DMS153 treated with DMSO at 0.1 percent for 48 hours (cell line): ENCODE results near the gene JSRP1.

ENCODE experiments used
- DNase-seq: peaks from one replicate; lab custom pipeline; 2025; ENCODE audit not compliant: unreplicated experiment; lab: John Stamatoyannopoulos, UW

Gene JSRP1, protein sequence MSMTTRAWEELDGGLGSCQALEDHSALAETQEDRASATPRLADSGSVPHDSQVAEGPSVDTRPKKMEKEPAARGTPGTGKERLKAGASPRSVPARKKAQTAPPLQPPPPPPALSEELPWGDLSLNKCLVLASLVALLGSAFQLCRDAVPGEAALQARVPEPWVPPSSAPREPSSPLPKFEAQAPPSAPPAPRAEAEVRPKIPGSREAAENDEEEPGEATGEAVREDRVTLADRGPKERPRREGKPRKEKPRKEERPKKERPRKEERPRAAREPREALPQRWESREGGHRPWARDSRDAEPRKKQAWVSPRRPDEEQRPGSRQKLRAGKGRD

GRCh38 chr19:2255982-2256685, at the start of gene JSRP1:
JSRP1 (minus strand) TSS chr19:2256417; CDS start chr19:2255314, 1,103 bp downstream.
- no peak for DNase-seq

DNA sequence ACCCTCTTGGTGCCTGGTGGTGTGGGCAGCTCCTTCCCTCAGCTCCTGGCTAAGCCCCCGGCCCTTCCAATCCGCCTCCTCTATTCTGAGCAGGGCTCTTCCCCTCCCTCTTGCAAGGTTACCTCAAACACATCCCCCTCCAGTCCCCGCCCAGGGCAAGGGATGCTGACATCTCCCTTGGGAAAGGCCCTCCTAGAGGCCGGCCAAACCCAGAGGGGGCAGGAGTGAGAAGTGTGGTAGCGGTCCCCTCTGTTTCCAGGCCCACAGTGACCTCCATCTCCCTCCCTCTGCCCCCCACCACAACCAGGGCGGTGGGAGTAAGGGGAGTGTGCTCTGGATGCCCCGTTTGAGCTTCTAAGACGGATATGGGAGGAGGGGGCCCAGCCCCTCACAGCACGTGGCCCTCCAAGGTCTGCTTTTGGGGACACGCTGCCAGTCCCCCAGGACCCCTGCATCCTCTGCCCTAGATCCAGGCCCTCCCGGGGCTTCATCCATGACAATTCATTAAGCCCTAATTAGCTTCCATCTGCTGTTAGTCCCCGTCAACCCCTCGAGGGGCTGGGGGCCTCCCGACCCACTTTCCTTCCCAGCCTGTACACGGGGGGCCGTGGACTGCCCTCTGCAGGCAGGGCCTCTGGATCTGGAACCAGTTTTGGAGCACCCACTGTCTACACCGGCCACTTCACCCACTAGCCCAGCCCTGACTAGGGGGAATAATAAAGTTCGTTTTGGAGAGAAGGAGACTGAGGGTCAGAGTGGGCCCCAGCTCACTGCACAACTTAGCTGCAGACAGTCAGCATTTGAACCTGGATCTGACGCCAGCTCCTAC, 49.4 kb upstream of the JSRP1 start:
- DNase-seq: no peak

DNA sequence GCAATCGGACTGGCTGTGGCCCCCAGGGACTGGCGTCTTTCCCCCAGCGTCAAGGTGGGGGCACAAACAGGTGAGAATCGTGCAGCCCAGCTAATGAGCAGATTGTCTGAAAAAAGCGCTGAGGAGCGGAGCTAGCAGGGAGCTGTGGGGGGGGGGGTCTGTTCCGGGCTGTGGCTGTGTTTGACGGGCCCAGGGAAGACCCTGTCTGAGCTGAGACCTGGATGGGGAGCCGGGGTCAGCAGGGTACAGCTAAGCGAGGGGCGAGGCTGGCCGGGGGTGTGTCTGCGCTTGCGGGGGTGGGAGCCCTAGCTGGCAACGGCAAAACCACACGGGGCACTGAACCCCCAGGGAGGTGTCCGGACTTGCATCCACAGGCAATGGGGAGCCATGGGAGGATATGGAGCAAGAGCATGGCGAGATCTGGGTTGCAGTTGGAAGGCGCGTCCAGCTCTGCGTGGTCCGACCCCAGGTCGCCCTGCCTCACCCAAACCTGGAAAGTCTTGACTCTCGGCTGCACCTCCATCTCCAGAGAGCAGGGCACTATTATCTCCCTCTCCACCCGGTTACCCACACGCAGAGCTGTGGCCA, 47.1 kb upstream of the JSRP1 start:
- DNase-seq: no peak

DNA sequence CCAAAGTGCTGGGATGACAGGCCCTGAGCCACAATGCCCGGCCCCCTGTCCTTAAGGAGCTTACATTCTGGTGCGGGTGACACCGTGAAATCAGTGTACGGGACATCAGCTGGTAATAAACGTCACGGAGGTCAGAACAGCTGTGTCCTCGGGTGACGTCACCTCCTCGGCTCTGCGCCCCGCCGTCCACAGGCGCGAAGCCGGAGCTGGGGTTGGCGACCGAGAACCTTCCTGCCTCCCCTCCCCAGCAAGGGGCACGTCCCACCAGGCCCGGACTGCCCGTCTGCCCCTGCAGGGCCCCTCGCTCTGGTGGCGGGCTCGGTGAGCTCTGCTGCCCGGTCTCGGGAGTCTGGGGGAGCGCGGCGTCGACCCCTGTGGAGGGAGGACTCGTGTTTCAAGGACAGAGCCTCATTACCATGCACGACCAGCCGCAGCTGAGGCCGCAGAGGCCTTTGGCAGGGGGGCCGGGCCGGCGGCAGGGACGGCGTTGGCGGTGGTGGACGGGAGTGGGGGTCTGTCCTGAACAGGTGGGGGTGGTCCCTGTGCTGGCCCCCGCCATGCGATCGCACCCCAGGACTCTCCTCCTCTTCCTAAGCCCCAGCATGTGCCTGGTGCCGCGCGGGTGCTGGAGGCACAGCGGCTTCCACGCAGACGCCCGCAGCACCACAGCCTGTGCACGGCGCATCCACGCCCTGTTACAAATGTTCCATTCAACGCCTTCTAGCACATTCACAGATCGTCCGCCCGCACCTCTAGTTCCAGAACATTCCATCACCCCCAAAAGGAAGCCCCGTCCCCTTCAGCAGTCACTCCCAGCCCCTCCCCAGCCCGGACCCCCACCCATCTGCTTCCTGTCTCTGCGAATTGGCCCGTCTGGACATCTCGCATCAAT, 46.3 kb upstream of the JSRP1 start:
- no peak for DNase-seq

DNA sequence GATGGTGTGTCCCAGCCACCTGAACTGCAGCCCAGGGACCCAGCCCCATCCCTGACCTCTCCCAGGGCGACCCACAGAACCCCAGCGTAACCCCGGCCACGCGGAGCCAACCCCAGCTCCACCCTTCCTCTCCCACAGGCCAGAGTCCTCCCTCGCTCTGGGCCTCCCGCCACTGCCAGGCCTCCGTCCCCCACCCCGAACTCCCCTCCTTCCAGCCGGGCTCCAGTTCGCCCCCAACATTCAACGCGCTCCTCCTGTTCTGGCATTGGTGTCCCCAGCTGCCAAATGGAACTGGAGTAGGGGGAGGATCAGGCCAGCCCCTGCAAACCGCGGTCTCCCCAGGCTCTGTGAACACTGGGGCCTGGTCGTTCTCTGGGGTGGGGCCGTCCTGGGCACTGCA, 44.3 kb upstream of the JSRP1 start:
- no peak for DNase-seq

DNA sequence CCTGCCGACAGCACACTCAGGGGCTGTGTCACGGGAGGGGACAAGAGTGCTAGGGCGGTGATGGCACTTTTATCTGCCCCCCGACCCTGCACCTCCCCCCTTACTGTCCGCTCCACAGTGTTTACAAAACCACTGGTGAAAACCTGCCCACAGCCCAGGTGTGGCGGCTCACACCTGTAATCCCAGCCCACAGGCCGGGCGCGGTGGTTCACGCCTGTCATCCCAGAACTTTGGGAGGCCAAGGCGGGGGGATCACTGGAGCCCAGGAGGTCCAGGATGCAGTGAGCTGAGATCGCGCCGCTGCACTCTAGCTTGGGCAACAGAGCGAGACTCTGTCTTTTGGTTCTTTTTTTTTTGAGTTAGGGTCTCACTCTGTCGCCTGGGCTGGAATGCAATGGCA, 39.9 kb upstream of the JSRP1 start:
- DNase-seq: no peak

DNA sequence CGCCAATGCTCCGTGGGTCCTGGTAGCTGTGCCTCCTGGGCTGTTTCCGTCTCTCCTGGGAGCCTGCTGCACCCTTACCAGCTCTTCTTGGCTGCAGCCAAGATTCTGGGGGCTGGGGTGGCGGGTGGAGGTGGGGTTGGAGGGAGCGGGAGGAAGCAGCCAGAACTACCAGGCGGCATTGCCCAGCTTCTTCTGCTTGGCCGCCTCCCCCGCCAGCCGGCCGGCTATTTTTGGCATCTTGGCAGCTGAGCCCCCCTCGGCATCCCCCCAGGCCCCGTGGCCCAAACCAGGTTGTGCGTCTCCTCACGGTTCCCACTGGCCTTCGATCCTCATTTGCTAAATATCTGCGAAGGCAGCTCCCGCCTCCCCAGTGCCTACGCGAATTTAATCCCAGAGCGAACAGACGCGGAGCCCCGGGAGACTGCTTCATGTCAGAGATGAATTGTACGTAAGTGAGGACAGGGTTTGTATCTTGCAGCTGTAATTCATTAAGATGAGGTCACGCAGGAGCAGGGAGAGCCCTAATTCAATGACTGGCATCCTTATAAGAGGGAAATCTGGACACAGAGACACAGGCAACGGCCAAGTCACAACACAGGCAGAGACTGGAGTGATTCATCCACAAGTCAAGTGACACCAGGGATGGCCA, 38.6 kb upstream of the JSRP1 start:
- no peak for DNase-seq

DNA sequence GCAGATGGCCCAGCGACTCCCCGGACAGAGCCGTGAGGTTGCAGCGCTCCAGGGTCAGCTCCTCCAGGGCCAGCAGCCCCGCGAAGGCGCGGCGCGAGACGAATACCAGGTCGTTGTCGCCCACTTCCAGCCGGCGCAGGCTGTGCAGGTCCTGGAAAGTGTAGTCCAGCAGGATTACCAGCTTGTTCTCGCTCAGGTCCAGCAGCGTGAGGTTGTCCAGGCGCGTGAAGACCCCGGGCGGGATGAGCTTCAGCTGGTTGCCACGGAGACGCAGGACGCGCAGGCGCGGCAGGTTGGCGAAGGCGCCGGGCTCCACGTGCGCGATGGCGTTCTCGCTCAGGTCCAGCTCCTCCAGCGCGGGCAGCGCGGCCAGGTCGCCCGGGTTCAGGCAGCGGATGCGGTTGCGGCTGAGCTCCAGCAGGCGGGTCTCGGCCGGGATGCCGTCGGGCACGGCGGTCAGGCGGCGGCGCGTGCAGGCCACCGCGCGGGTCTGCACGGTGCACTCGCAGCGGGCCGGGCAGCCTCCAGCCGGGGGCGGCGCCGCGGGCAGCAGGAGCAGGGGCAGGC, 35.1 kb upstream of the JSRP1 start:
- no peak for DNase-seq

DNA sequence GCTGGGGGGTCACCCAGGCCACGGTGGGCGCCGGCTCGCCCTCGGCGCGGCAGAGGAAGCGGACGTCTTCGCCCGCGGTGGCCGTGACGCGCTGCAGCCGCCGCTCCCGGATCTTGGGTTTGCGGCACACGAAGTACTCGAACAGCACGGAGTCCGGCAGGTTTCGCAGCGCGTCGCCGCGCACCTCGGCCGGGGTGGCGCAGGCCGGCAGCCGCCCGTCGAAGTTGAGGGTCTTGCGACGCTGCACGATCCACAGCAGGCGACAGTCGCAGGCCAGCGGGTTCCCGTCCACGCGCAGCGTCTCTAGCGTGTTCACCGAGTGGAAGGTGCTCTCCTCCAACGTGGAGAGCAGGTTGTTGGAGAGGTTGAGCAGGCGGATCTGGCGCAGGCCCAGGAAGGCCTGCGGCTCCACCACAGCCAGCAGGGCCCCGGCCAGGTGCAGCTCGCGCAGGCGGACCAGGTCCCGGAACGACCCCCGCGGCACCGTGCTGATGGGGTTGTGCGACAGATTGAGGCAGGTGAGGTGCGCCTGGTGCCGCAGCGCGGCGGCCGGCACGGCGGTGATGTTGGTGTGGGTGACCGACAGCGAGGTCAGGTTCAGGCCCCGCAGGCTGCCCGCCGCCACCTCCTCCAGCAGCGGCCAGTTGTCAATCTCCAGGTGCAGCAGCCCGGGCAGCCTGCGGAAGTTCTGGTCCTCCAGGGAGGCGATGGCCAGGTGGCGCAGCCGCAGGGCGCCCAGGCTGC, 34.4 kb upstream of the JSRP1 start:
- DNase-seq: no peak

DNA sequence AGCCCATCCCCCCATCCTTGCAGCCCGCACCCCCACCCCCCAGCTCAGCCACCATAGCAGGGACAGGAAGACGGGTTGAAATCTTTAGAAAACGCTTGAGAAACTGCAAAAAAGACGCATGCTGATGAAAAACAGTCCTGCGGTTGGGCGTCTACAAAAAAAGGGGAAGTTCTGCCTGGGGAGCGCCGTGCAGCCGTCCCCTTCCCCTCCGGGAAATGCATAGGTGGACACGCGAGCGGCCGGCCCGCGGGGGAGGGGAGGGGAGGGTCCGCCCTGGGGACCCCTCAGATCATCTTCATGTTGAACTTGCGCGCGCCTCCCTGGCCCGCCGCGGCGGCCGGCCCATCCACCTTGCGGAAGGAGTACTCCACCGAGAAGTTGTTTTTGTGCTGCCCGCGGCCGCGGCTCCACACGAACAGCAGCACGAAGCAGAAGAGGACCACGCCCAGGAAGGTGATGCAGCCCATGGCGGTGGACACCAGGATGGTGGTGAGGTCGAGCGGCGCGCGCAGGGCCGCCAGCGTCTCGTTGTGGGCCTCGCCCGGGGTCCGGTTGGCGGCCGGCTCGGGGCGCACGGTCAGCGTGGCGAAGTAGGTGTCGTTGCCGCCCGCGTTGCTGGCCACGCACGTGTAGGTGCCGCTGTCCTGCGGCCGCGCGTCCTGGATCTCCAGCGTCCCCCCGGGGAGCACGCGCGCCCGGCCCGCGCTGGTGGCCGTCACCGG, 33.7 kb upstream of the JSRP1 start:
- DNase-seq: no peak

DNA sequence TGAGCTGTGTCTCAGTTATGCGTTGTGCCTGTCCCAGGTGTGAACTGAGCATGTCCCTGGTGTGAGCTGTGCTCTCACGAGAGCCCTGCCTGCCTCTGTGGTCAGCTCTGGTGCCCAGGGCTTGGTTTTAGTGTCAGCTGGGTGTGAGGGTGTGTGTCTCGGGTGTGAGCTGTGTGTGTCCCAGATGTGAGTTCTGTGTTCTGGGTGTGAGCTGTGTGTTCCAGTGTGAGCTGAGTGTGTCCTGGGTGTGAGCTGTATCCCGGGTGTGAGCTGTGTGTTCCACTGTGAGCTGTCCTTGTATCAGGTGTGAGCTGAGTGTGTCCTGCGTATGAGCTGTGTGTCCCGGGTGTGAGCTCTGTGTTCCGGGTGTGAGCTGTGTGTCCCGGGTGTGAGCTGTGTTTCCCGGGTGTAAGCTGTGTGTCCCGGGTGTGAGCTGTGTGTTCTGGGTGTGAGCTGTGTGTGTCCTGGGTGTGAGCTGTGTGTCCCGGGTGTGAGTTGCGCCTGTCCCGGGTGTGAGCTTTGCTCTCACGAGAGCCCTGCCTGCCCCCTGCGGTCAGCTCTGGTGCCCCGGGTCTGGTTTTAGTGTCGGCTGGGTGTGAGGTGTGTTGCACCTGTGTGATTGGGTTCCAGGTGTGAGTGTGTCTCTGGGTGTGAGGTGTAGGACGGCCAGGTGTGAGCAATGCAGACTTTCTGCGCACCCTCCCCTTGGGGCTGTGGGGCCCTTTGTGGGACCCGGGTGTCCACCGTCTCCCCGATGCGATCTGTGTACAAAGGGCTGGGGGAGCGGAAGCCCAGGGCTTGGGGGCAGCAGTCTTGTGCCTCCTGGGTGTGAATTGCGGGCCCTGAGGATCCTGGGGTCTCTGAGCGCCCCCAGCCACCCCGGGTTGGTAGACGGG, 32.8 kb upstream of the JSRP1 start:
- no peak for DNase-seq

DNA sequence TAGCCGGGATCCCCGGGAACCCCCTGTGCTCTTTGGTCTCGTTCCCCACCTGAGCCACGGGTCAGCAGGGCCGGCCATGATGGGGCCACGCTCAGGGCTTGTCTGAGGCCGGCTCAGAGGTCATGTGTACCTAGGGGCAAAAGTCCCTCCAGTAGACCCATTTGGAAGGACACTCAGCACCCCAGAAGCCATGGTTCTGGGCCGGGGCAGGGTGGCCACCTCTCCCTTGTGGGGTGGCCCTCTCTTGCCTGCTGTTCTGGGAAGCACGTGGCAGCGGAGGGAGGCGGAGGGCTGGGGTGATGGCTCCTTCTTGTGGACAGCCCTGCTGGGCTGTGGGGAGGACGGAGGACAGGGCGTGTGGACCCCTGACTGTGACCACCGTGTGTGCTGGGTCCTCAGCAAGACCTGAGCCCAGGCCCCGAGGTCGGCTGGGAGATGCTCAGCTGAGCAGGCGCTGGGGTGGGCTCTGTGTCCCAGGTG, 32.2 kb upstream of the JSRP1 start:
- DNase-seq: no peak

- DNase-seq: no peak
Measured at GRCh38 chr19:2287585-2288337, 31.5 kb upstream of the JSRP1 start.

DNA sequence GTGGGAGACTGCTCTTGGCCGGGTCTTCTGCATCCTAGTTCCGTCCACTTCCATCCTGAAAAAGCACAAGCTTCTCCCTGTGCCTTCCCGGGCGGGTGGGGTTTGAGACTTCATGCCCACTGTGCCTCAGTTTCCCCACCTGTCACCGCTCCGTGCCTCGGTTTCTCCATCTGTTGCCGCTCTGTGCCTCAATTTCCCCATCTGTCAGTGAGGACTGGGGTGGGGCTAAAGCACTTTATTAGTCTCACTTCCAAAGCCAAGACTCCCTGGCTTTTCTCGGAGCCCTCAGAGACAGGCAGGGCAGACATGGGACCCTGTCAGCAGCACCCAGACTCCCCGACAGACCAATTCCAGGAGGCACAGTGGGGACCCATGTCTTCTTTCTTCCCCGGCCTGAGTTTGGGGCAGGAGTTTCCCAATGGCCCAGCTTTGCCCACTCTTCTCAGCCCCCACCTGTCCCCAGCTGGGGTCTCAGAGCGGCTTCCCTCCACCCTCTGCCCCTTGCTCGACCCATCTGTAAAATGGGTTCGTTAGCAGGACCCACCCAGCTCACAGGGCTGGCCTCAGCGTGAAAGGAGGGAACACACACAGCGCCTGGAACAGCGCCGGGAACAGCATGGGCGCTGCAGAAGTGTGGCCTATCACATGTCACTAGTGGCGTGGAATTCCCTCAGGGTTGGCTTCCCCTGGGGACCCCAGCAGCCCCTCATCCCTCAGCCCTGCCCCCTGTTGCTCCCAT, 30.4 kb upstream of the JSRP1 start:
- DNase-seq: no peak

DNA sequence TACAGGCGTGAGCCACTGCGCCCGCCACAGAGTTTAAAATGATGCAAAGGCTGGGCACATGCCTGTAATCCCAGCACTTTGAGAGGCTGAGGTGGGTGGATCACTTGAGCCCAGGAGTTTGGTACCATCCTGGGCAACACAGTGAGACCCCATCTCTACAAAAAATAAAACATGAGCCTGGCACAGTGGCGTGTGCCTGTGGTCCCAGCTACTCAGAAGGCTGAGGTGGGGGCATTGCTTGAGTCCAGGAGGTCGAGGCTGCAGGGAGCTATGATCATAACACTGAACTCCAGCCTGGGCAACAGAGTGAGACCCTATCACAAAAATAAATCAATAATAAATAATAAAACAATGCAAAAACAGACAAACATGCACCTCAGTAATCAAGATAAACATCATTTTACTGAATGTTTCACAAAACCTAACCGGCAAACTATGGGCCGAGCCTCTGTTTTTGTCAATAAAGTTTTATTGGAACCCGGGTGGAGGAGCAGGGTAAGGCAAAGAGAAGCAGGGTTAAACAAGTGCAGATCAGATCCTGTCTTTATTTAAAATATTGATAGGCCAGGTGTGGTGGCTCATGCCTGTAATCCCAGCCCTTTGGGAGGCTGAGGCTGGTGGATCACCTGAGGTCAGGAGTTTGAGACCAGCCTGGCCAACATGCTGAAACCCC, 27.8 kb upstream of the JSRP1 start:
- no peak for DNase-seq
